HL-60 (cell line): ENCODE measurements around the gene GPN3.
"Not testable (repeated sequence)": the region's sequence is repeated elsewhere in the genome, so short reads cannot be mapped to it uniquely, and the experiment has no call there.

Experiments used
- CTCF ChIP-seq: IDR thresholded peaks from one replicate; pipeline ENCODE4 v1.5.1; 2011; ENCODE audit warnings: low read length, control low read depth, inconsistent platforms; ENCODE audit not compliant: insufficient read depth
- GABPA ChIP-seq: IDR thresholded peaks from 2 replicates; pipeline ENCODE4 v1.6.1; 2012; ENCODE audit warnings: low read depth
- POLR2AphosphoS5 ChIP-seq: IDR thresholded peaks from 2 replicates; pipeline ENCODE4 v1.6.1; 2012; ENCODE audit warnings: low read depth
- REST ChIP-seq: IDR thresholded peaks from 2 replicates; pipeline ENCODE4 v1.6.1; 2012; ENCODE audit warnings: low read depth; ENCODE audit not compliant: insufficient replicate concordance

- TF ChIP-seq CTCF, POLR2AphosphoS5, GABPA, REST: not testable (repeated sequence)
Observed at GRCh38 chr12:110420644-110421043, 47.4 kb downstream of the GPN3 start.
